DMS114 treated with DMSO at 0.1 percent for 48 hours (cell line): ENCODE measurements around the gene NXPE4.

Source experiments
- DNase-seq: peaks from one replicate; lab custom pipeline; 2025; ENCODE audit not compliant: unreplicated experiment; lab: John Stamatoyannopoulos, UW

The NXPE4 gene

DNA sequence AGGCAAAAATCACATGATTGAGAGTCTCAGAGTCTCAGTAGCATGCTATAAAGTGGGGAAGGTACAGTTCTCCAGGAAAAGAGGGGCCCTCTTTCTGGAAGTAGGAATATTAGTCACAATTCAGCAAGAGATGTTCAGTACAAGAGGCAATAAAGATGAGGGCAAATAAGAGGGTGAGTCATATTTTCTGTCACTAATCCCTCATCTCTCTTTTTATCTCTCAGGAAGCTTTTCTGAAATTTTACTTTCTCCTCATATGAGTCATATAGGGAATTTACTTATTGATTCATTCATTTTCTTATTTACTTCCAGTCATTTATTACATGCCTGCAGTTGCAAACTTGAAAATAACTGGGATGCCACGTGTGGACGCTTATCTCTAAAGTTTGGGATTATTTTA is 32.5 kb downstream of the NXPE4 start:
- DNase-seq, result no peak

DNA sequence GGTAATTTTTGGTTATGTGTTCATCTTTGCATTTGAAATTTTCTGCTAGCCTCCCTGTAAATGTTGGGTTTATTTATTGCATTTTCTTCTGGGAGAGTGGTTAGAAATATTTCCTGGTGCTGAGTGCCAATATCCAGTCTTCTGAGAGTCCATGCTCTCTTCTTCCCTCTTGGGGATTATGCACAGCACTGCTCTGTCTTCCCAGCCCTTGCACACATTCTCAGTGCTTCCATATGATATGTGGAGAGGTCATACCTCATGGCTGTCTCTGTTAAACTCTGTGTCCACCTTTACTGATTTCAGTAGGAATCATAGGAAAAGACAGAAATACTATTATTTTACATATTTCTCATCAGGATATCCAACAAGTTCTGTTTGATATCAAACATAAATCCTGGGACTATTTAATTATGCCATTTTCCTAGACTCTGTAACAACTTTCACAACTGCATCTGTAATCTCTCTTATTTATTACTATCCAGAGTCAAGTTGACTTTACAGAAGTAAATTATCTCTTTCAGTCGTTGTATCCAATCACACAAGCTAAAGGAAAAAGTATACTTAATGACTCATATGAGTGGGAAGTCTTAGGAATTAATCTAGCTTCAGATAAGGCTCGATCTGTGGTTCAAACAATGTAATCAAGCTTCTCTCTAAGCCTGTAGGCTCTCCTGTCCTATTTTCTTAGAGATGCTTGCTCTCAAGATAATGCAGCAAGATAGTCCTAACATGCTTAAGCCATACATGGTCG is 33.2 kb downstream of the NXPE4 start:
- no peak for DNase-seq

DNA sequence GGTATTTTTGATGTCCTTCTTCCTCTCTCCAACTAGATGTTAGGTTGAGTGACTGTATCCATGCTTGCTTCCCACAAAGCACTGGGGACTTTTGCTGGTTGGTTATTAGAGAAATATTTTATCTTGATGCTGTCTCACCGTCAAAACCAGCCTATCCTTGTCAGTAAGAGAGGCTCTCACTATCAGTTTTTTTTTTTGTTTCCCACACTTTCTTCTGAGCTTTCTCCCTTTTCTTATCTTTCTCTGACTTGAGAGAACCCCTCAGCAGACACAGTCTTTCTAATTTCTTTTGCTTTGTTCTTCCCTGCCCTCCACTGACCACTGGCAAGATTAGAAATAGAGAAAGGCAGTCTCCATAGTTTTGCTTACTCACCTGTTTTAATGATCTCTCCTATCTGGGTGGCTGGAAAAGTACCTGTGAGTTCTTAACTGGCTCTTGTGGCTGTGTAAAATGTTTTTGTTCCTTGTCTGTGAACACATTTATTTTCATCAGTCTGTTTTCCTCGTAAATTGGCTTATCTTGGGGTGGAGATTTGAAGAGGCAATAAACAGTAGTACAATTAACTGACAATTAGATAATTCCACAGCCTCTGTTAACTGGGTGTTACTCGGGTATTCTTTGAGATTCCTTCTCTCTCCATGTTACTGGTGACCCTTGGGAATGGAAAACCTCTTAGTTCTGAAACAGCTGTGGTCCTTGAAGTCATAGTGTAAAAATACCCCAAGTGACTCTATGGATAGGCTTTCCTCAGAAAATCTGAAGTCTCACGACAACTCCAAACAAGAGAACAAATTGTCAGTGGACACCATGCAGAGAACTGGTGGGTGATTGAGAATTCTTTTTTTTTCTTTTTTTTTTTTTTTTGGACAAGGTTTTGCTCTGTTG is 35.9 kb downstream of the NXPE4 start, which contains the start of gene NXPE1:
NXPE1 (minus strand) TSS at position 457 of the 886 bp plus-strand sequence. CDS start 8,680 bp downstream, outside the sequence.
- DNase-seq, result no peak

DNA sequence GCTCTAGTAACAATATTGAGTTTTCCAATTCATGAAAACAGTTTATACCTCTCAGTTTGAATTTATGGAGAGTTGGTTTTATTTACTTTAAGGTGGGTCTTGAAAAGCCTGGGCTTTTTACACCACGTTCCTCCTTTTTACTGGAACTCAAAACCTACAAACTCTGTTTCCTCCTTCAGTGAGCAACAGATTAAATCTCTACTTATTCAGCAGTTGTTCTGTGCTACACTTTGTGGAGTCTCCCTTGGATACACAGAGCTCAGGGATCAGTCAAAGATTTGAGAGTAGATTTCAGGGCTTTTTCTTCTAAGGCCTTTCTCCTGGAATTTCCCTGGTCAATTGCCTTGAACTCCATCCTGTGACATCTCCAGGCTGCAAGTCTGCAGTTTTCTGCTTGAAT is 39.5 kb downstream of the NXPE4 start:
- no peak for DNase-seq

DNA sequence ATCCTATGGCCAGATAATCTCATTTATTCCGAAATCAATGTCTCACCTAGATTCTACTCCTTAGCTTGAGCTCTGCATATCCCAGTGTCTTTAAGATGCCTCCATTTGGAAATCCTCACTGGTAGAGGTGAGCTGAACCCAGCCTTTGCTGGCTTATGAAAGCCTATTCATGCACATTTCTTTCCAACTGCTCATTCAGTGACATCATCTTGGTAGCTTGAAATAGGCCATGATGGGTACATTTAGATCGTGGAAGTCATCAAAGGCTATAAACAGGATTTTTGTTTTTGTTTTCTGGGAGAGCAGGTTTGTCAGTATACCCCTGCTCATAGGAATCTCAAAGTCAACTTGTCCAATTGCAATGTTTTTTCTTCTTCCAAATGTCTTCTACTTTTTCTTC is 41.9 kb downstream of the NXPE4 start:
- DNase-seq, result no peak

DNA sequence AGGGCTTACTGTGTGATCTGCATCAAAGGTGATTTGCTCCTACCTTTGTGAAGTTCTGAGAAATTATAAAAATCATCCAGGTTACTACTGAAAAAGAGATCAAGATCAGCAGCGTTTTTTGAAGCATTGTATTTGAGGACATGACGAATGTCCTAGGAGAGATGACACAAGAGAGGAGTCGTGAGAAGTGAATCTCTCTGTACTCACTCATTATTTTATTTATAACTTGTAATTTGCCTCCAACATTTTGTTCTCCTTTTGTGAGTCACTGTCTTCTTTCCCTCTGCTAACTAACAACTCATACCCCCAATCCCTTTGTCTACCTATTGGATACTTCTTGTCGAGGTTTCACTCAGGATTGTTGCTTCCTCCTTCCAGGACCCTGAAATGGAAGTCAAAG is 44.5 kb downstream of the NXPE4 start:
- DNase-seq, result no peak

DNA sequence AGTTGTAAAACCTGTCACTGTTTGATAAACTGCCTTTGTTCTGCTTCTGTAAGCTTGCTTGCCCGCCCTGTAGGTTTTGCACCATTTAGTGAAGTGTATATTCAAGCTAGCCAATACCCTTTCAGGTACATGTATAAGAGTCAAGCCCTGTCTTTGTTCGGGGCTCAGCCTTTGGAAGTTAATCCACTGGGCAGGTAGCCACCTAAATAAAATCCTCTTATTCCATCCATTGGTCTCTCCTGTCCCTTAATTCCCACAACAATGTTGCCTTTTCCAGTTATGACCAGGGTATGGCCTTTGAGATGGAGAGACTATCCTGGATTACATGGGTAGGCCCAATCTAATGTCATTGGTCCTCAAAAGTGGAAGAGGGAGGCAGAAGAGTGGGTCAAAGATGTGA is 69.9 kb downstream of the NXPE4 start:
- no peak for DNase-seq

DNA sequence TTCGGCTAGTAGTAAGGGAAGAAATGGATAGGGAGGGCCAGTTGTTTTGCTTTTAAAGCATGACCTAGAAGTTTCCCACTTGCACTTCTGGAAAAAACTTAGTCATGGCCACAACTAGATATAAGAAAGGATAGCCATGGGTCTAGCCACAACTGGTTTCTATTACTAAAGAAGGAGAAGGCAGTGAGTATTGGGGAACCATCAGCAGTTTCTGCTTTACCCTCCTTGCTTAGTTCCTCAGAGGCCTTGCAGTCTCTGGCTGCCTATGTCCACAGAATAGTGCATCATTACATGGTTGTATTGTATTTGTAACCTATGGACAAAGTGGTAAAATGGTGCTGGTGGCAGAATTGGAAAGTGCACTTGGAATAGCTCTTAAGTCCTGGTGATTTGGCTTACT is 71.5 kb downstream of the NXPE4 start:
- DNase-seq, result no peak

DNA sequence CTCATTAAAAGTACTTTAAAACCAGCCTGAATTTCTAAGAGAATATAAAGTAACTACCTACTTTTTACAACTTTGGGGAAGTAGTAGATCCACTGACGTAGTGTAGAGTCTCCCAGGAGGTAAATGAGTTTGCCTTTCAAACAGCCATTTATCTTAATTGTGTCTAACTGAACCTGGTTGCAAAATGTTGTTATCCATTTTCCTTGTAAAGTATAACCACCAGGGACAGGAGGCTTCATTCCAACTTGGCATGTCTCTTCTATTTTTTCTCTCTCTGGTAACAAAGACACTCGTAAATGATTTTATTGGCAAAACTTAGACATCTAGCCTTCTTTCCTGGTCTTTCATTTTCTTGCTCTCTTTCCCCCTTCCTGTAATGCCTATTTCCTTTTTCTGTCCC is 72.8 kb downstream of the NXPE4 start:
- no peak for DNase-seq
